MCF 10A (cell line): ENCODE measurements around the gene PIK3C2B. TPM values are rescaled to one million over a fixed set of nuclear protein-coding genes. Genes with fewer than 3 reads are reported as not detected.

Source experiments
- BruUV-seq: library from RNA; stranded (reverse); fragments of 400-500 nt; replicated peaks from 2 replicates; lab custom pipeline; 2021; lab: Mats Ljungman, UMichigan
- CTCF ChIA-PET: fragments of 300-600 bp; sonication (Branson Sonifier 250); formaldehyde crosslinking; extraction: SDS; loops from one replicate; lab custom pipeline; 2021; ENCODE audit warnings: antibody characterized with exemption, inconsistent platforms; lab: Yijun Ruan, JAX
- POLR2A ChIA-PET: fragments of 300-600, 350-650 bp; sonication (Branson Sonifier 250); formaldehyde crosslinking; extraction: SDS; loops from one replicate; lab custom pipeline; 2020; ENCODE audit warnings: antibody characterized with exemption, inconsistent platforms; lab: Yijun Ruan, JAX
- DNase-seq: peaks from one replicate; pipeline ENCODE4 v3.0.0-alpha.2; 2018; ENCODE audit not compliant: unreplicated experiment
- H3K27ac Mint-ChIP-seq: one replicate; pipeline ENCODE4 v1.8.0; 2022; ENCODE audit warnings: mild to moderate bottlenecking, low read depth, mixed read lengths; ENCODE audit not compliant: unreplicated experiment
- H3K27me3 Mint-ChIP-seq: one replicate; pipeline ENCODE4 v1.8.0; 2022; ENCODE audit warnings: mixed read lengths; ENCODE audit not compliant: insufficient read depth, unreplicated experiment
- H3K36me3 Mint-ChIP-seq: one replicate; pipeline ENCODE4 v1.8.0; 2022; ENCODE audit warnings: mild to moderate bottlenecking, moderate library complexity, mixed read lengths; ENCODE audit not compliant: insufficient read depth, unreplicated experiment
- H3K4me1 Mint-ChIP-seq: one replicate; pipeline ENCODE4 v1.8.0; 2022; ENCODE audit warnings: mixed read lengths; ENCODE audit not compliant: insufficient read depth, unreplicated experiment
- H3K4me3 Mint-ChIP-seq: one replicate; pipeline ENCODE4 v1.8.0; 2022; ENCODE audit warnings: mild to moderate bottlenecking, moderate library complexity, mixed read lengths; ENCODE audit not compliant: unreplicated experiment
- H3K9me3 Mint-ChIP-seq: one replicate; pipeline ENCODE4 v1.8.0; 2022; ENCODE audit warnings: mixed read lengths; ENCODE audit not compliant: unreplicated experiment
- intact Hi-C: fragments of 100-400 bp; cut with micrococcal nuclease; formaldehyde crosslinking; loops from 2 replicates; pipeline ENCODE4 v1.14.1; 2022
- total RNA-seq: library from RNA; stranded (reverse); gene quantifications from 2 replicates; pipeline ENCODE4 v1.2.3, GENCODE V29; 2022
- TF ChIP-seq, protein P1 (sequence below): fragments of 200-600 bp; IDR thresholded peaks from one replicate; pipeline ENCODE4 v1.8.0; 2022; ENCODE audit warnings: antibody characterized with exemption, mild to moderate bottlenecking; ENCODE audit not compliant: unreplicated experiment

PIK3C2B gene
- total RNA-seq, 1 experiment from 2014 or later: 3.4 TPM

DNA sequence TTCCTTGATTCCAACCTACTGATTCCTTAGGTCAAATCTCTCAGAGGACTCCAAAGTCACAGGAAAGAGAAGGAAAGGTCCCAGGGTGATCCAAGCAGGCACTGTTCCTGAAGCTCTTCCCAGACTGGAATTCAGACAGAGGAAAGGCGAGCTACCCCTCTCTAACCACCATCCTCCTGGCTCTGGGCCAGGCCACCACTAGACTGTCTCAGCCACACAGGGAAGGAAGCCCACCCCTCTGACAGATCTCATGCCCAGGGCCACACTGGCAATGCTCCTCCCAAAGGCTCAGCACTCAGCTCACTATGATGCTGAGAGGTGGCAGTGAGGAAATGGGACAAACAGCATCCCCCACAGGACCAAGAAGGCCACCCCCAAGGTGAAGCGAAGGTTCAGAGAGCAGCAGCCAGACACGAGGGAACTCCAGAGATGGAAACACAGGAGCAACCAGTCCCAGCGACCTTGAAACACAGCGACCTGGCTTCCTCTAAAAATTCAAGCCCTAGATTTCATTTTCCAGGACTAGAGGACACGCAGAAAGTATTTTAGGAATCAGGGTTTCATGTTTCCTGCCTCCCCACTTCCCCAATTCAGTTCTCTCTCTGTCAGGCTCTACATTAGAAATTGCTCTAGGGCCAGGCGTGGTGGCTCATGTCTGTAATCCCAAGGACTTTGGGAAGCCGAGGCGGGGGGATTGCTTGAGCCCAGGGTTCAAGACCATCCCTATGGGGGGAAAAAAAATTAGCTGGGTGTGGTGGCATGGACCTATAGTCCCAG is 18.8 kb downstream of the PIK3C2B start:
- Mint-ChIP-seq H3K36me3 (no peaks in the 10 kb centered on the region), H3K4me3 (no peak overlapping the region), H3K4me1 (peaks cover 11% of the 10 kb centered on the region), H3K27me3 (peaks cover 18% of the 10 kb centered on the region), H3K27ac (no peak overlapping the region), H3K9me3 (no peaks in the 10 kb centered on the region)
- POLR2A ChIA-PET: interaction anchor here (0.7 to 0.9 kb wide), 2 partner anchors 11 to 18 kb away, joined by 3 to 5 read pairs; no protein-coding TSS in a partner anchor
- no TSS peak for BruUV-seq
- TF ChIP-seq, protein P1, sequence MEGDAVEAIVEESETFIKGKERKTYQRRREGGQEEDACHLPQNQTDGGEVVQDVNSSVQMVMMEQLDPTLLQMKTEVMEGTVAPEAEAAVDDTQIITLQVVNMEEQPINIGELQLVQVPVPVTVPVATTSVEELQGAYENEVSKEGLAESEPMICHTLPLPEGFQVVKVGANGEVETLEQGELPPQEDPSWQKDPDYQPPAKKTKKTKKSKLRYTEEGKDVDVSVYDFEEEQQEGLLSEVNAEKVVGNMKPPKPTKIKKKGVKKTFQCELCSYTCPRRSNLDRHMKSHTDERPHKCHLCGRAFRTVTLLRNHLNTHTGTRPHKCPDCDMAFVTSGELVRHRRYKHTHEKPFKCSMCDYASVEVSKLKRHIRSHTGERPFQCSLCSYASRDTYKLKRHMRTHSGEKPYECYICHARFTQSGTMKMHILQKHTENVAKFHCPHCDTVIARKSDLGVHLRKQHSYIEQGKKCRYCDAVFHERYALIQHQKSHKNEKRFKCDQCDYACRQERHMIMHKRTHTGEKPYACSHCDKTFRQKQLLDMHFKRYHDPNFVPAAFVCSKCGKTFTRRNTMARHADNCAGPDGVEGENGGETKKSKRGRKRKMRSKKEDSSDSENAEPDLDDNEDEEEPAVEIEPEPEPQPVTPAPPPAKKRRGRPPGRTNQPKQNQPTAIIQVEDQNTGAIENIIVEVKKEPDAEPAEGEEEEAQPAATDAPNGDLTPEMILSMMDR: no peak
- intact Hi-C loops: no loop called here
- DNase-seq: no peak
- CTCF ChIA-PET: no interaction called here

DNA sequence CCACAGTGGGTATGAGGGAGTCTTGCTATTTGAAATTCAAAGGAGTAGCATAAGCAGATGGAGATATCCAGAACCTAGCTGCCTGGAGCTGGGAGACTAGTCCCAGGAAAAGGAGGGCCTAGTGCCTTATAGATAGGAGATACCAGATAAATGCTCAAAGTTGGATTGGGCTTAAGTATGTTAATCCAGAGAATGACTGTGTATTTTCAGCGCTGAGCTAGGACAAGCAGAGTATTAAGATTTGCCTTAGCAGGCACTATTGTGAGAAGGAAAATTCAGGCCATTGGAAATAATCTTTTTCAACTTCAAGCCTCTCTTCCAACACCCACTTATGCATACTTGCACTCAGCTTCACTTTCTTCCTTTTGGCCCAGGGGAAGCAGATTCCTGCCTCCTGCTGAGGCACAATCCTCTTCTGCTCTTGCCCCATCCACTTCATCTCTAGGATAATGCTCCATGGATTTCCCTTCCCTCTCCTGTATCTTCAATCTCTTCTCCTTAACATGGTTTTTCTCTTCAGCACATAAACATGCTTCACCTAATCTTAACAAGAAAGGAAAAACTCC is 21.1 kb downstream of the PIK3C2B start:
- Mint-ChIP-seq H3K9me3 (no peaks in the 10 kb centered on the region), H3K4me3 (no peak overlapping the region), H3K36me3 (no peaks in the 10 kb centered on the region), H3K27me3 (peaks cover 18% of the 10 kb centered on the region), H3K27ac (no peak overlapping the region), H3K4me1 (peaks cover 5% of the 10 kb centered on the region)
- ChIA-PET POLR2A (interaction anchor here (0.6 to 2.0 kb wide), 5 partner anchors 11 to 755 kb away, joined by 3 to 6 read pairs (median 3); no protein-coding TSS in a partner anchor), CTCF (interaction anchor here (0.9 to 1.2 kb wide), 3 partner anchors 27 to 42 kb away, joined by 3 to 12 read pairs (median 3); no protein-coding TSS in a partner anchor)
- TF ChIP-seq, protein P1: no peak
- DNase-seq: no peak
- no TSS peak for BruUV-seq
- intact Hi-C loops: no loop called here

DNA sequence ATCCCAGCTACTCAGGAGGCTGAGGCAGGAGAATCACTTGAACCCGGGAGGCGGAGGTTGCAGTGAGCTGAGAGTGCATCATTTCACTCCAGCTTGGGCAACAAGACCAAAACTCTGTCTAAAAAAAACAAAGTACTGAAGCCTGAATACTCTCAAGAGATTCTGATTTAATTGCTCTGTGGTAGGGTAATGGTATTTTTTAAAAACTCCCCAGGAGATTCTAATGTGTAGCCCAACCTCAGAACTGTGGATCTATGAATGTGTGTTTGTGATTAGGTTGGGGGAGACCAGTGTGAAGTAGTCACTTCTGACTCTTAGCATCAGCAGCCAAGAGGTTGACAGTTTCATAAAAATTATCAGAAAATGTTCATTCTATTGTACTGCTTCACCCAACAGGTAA is 21.9 kb downstream of the PIK3C2B start:
- Mint-ChIP-seq H3K36me3 (no peaks in the 10 kb centered on the region), H3K9me3 (no peaks in the 10 kb centered on the region), H3K27me3 (peaks cover 18% of the 10 kb centered on the region), H3K4me3 (no peak overlapping the region), H3K4me1 (peaks cover 5% of the 10 kb centered on the region), H3K27ac (no peak overlapping the region)
- POLR2A ChIA-PET: interaction anchor here (0.9 to 2.0 kb wide), 3 partner anchors 10 to 21 kb away, joined by 3 to 6 read pairs (median 6); no protein-coding TSS in a partner anchor
- TF ChIP-seq, protein P1: no peak
- CTCF ChIA-PET: interaction anchor here (0.6 to 1.2 kb wide), 3 partner anchors 15 to 41 kb away, joined by 3 to 12 read pairs (median 3); no protein-coding TSS in a partner anchor
- intact Hi-C loops: no loop called here
- BruUV-seq: no TSS peak
- no peak for DNase-seq

DNA sequence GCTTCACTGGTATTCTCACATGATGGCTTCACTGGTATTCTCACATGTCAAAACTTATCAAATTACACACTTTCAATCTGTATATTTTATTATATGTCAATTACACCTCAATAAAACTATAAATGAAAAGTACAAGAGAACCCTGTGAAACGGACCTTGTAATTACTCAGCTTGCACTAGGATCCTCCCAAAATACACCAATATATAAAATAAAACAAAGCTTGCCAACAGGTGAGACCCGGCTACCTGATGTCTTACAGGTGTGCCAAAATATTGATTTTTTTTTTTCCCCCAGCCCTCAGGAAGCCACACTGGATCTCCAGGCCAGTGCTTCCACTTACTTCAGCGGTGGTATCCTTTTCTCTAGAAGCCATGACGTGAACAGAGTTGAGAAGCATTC is 22.9 kb downstream of the PIK3C2B start:
- Mint-ChIP-seq H3K9me3 (no peaks in the 10 kb centered on the region), H3K4me3 (no peak overlapping the region), H3K36me3 (no peaks in the 10 kb centered on the region), H3K27ac (no peak overlapping the region), H3K27me3 (peaks cover 18% of the 10 kb centered on the region), H3K4me1 (no peaks in the 10 kb centered on the region)
- DNase-seq: no peak
- ChIA-PET POLR2A (no interaction called here), CTCF (interaction anchor here (0.6 to 1.2 kb wide), 4 partner anchors 29 to 82 kb away, joined by 3 to 5 read pairs (median 4); no protein-coding TSS in a partner anchor)
- TF ChIP-seq, protein P1: no peak
- no TSS peak for BruUV-seq
- intact Hi-C loops: no loop called here
